T-cell (primary cell): ENCODE data around the gene CNOT4. TPM values are rescaled to one million over a fixed set of nuclear protein-coding genes. Genes with fewer than 3 reads are reported as not detected.
"Not testable (repeated sequence)": the region's sequence is repeated elsewhere in the genome, so short reads cannot be mapped to it uniquely, and the experiment has no call there.

ENCODE experiments used
- ATAC-seq, 4 experiments: fragments of 200-7000 bp in 3 of 4; fragments of 150-1000 bp in 1 of 4; cut with Tn5 transposase; replicated peaks in 1 of 4; 1 replicate in 3 of 4; 2 replicates in 1 of 4; pipeline ENCODE4 v1.10.0; 2021; ENCODE audit warnings: moderate library complexity in 3 of 4, mild to moderate bottlenecking in 2 of 4, moderate number of reproducible peaks in 1 of 4
- CTCF ChIA-PET, 2 donors: fragments of 300-600 bp; sonication (Branson Sonifier 250); formaldehyde crosslinking; loops; one replicate each; lab custom pipeline; 2022; ENCODE audit warnings: antibody characterized with exemption in 2 of 2; lab: Charles Lee
- POLR2A ChIA-PET, 2 donors: fragments of 300-600 bp; sonication (Branson Sonifier 250); formaldehyde crosslinking; loops; one replicate each; lab custom pipeline; 2022; ENCODE audit warnings: antibody characterized with exemption in 2 of 2; lab: Charles Lee
- DNase-seq, 35 experiments: peaks; one replicate each; pipeline versions ENCODE4 v3.0.0 to v3.0.0-alpha.2; 2013 to 2023
- H3K27ac ChIP-seq: one replicate; pipeline ENCODE4 v1.5.1; 2013; ENCODE audit warnings: low read length
- H3K27me3 ChIP-seq, 2 experiments: replicated peaks in 1 of 2; 1 replicate in 1 of 2; 2 replicates in 1 of 2; pipeline versions ENCODE4 v1.6.1 to v1.7.0; 2013; ENCODE audit warnings: low read length in 1 of 2, mixed read lengths in 1 of 2; ENCODE audit not compliant: control insufficient read depth in 2 of 2, insufficient read depth in 2 of 2; ENCODE audit errors: extremely low read depth in 1 of 2
- H3K36me3 ChIP-seq, 2 donors: 1 replicate in 1 of 2; 2 replicates in 1 of 2; pipeline versions ENCODE4 v1.6.1 to v1.7.0; 2013; ENCODE audit warnings: low read length in 1 of 2; ENCODE audit not compliant: control insufficient read depth in 2 of 2, insufficient read depth in 1 of 2; ENCODE audit errors: extremely low read depth in 1 of 2
- H3K4me1 ChIP-seq, 2 experiments: 1 replicate in 1 of 2; 2 replicates in 1 of 2; pipeline versions ENCODE4 v1.6.1 to v1.7.0; 2013; ENCODE audit warnings: low read length in 2 of 2, mixed read lengths in 1 of 2; ENCODE audit not compliant: insufficient read depth in 2 of 2, control insufficient read depth in 1 of 2; ENCODE audit errors: extremely low read depth in 1 of 2
- H3K4me3 ChIP-seq, 2 donors: 1 replicate in 1 of 2; 2 replicates in 1 of 2; pipeline versions ENCODE4 v1.5.1 to v1.7.0; 2013; ENCODE audit warnings: mild to moderate bottlenecking in 2 of 2, low read length in 1 of 2, moderate library complexity in 1 of 2; ENCODE audit not compliant: control insufficient read depth in 1 of 2; ENCODE audit errors: extremely low read depth in 1 of 2
- H3K9me3 ChIP-seq: 2 replicates; pipeline ENCODE4 v1.7.0; 2013
- H3K27ac Mint-ChIP-seq, 2 donors: one replicate each; pipeline ENCODE4 v1.8.0; 2020 to 2021; ENCODE audit warnings: mild to moderate bottlenecking in 2 of 2, mixed read lengths in 2 of 2
- H3K27me3 Mint-ChIP-seq, 2 donors: one replicate each; pipeline ENCODE4 v1.8.0; 2021 to 2022; ENCODE audit warnings: mixed read lengths in 2 of 2
- H3K36me3 Mint-ChIP-seq: one replicate; pipeline ENCODE4 v1.8.0; 2021; ENCODE audit warnings: mixed read lengths
- H3K4me1 Mint-ChIP-seq, 3 donors: one replicate each; pipeline ENCODE4 v1.8.0; 2020 to 2022; ENCODE audit warnings: mixed read lengths in 3 of 3, mild to moderate bottlenecking in 1 of 3
- H3K4me3 Mint-ChIP-seq, 3 donors: one replicate each; pipeline ENCODE4 v1.8.0; 2020 to 2022; ENCODE audit warnings: mild to moderate bottlenecking in 3 of 3, mixed read lengths in 3 of 3, moderate library complexity in 3 of 3
- H3K9me3 Mint-ChIP-seq, 3 donors: one replicate each; pipeline ENCODE4 v1.8.0; 2020 to 2022; ENCODE audit warnings: mixed read lengths in 3 of 3
- WGBS: methylation state at CpG from one replicate; pipeline ENCODE4 v1.1.5; 2013; ENCODE audit warnings: missing lambda C conversion rate; ENCODE audit not compliant: insufficient coverage; 5-methylcytosine and 5-hydroxymethylcytosine counted together
- total RNA-seq, 35 experiments: library from RNA in 6 of 35; stranded (reverse) in 6 of 35; fragments of 120-200 nt in 1 of 35; gene quantifications; one replicate each; pipeline versions ENCODE4 v1.2.1 to v1.2.4 and lab custom pipeline; 2013 to 2026

The CNOT4 gene
- total RNA-seq, 5 donors from 2014 or later (not counting 1 experiment from before 2014, with no cell fraction given): 29.4 to 36.8 (median 33.7) TPM

GRCh38 chr7:135480966-135481597, 28.8 kb downstream of the CNOT4 start:
- H3K9me3 ChIP-seq: no peaks in the 10 kb centered on the region
- H3K36me3 ChIP-seq: peaks cover 0 to 5% of the 10 kb centered on the region in 2 donors
- H3K27ac ChIP-seq: no peak overlapping the region
- no peak overlapping the region for H3K4me3 Mint-ChIP-seq
- H3K9me3 Mint-ChIP-seq: no peaks in the 10 kb centered on the region
- H3K27me3 ChIP-seq: no peaks in the 10 kb centered on the region
- DNase-seq: no peak
- no peaks in the 10 kb centered on the region for H3K27me3 Mint-ChIP-seq
- H3K4me1 Mint-ChIP-seq: peaks cover 40 to 51% (median 47%) of the 10 kb centered on the region in 3 donors
- no peak for ATAC-seq
- ChIA-PET CTCF (interaction anchor here in 1 of 2 donors (0.6 to 0.7 kb wide), 2 partner anchors 13 to 27 kb away, joined by 3 to 4 read pairs; no protein-coding TSS in a partner anchor), POLR2A (no interaction called here)
- WGBS: no CpG with 5 or more reads among the region's 3 CpGs
- H3K36me3 Mint-ChIP-seq: peaks cover 35% of the 10 kb centered on the region
- H3K4me3 ChIP-seq: no peak overlapping the region
- H3K4me1 ChIP-seq: peaks cover 0 to 10% of the 10 kb centered on the region in 2 experiments
- peak overlapping the region in 1 of 2 donors; percentile 1 for H3K27ac Mint-ChIP-seq

- DNase-seq: no peak
- Mint-ChIP-seq H3K4me1 (peaks cover 17 to 30% (median 28%) of the 10 kb centered on the region in 3 donors), H3K27me3 (no peaks in the 10 kb centered on the region), H3K4me3 (no peak overlapping the region), H3K9me3 (no peaks in the 10 kb centered on the region), H3K27ac (no peak overlapping the region), H3K36me3 (peaks cover 31% of the 10 kb centered on the region)
- Histone ChIP-seq H3K36me3 (peaks cover 0 to 2% of the 10 kb centered on the region in 2 donors), H3K4me3 (no peak overlapping the region), H3K4me1 (no peaks in the 10 kb centered on the region), H3K27ac (no peak overlapping the region), H3K9me3 (no peaks in the 10 kb centered on the region), H3K27me3 (no peaks in the 10 kb centered on the region)
- WGBS: 87% methylated on average over 2 of the region's 4 CpGs
- ChIA-PET POLR2A (no interaction called here), CTCF (no interaction called here)
- ATAC-seq: no peak
Observed at GRCh38 chr7:135475521-135475920, 34.4 kb downstream of the CNOT4 start.

- ATAC-seq, CTCF ChIA-PET: not testable (repeated sequence)
Observed at GRCh38 chr7:135469705-135470104, 40.2 kb downstream of the CNOT4 start.

GRCh38 chr7:135467207-135467711, 42.6 kb downstream of the CNOT4 start:
- no peaks in the 10 kb centered on the region for H3K27me3 Mint-ChIP-seq
- no peaks in the 10 kb centered on the region for H3K9me3 ChIP-seq
- DNase-seq (no peak), ATAC-seq (no peak)
- ChIA-PET POLR2A (no interaction called here), CTCF (no interaction called here)
- H3K9me3 Mint-ChIP-seq: no peaks in the 10 kb centered on the region
- H3K27me3 ChIP-seq: no peaks in the 10 kb centered on the region
- no peak overlapping the region for H3K27ac Mint-ChIP-seq
- peaks cover 46 to 55% (median 48%) of the 10 kb centered on the region in 3 donors for H3K4me1 Mint-ChIP-seq
- 75% methylated on average over 1 of the region's 5 CpGs for WGBS
- peaks cover 0 to 2% of the 10 kb centered on the region in 2 experiments for H3K4me1 ChIP-seq
- no peaks in the 10 kb centered on the region for H3K36me3 ChIP-seq
- H3K27ac ChIP-seq: no peak overlapping the region
- no peak overlapping the region for H3K4me3 ChIP-seq
- no peak overlapping the region for H3K4me3 Mint-ChIP-seq
- peaks cover 32% of the 10 kb centered on the region for H3K36me3 Mint-ChIP-seq

More at GRCh38 chr7:135469705-135470104, 40.2 kb downstream of the CNOT4 start:
- H3K4me3 ChIP-seq, H3K27me3 ChIP-seq, DNase-seq, H3K9me3 ChIP-seq, H3K9me3 Mint-ChIP-seq, H3K4me1 ChIP-seq, H3K27me3 Mint-ChIP-seq, H3K27ac ChIP-seq, POLR2A ChIA-PET, H3K27ac Mint-ChIP-seq, H3K4me3 Mint-ChIP-seq, H3K36me3 ChIP-seq: not testable (repeated sequence)
- H3K4me1 Mint-ChIP-seq: peaks cover 29 to 41% (median 32%) of the 10 kb centered on the region in 3 donors
- peaks cover 27% of the 10 kb centered on the region for H3K36me3 Mint-ChIP-seq
- WGBS: no CpG with 5 or more reads among the region's 4 CpGs

- ChIA-PET CTCF (interaction anchor here in 1 of 2 donors (0.7 kb wide), 1 partner anchor 11 kb away, joined by 3 read pairs; no protein-coding TSS in a partner anchor), POLR2A (no interaction called here)
- Mint-ChIP-seq H3K36me3 (peaks cover 32% of the 10 kb centered on the region), H3K9me3 (no peaks in the 10 kb centered on the region), H3K4me3 (no peak overlapping the region), H3K27me3 (no peaks in the 10 kb centered on the region), H3K4me1 (peaks cover 48 to 56% (median 54%) of the 10 kb centered on the region in 3 donors), H3K27ac (no peak overlapping the region)
- Histone ChIP-seq H3K4me3 (no peak overlapping the region), H3K27ac (no peak overlapping the region), H3K9me3 (no peaks in the 10 kb centered on the region), H3K27me3 (no peaks in the 10 kb centered on the region), H3K36me3 (no peaks in the 10 kb centered on the region), H3K4me1 (peaks cover 0 to 2% of the 10 kb centered on the region in 2 experiments)
- WGBS: no CpG with 5 or more reads among the region's 3 CpGs
- DNase-seq (no peak), ATAC-seq (no peak)
Observed at GRCh38 chr7:135466442-135467206, 43.3 kb downstream of the CNOT4 start.

GRCh38 chr7:135463908-135464307, 46.0 kb downstream of the CNOT4 start:
- no peak overlapping the region for H3K4me3 ChIP-seq
- ChIA-PET CTCF (interaction anchor here in 1 of 2 donors (0.7 kb wide), 1 partner anchor 287 kb away, joined by 5 read pairs; no protein-coding TSS in a partner anchor), POLR2A (interaction anchor here in 1 of 2 donors (0.6 kb wide), 1 partner anchor 23 kb away, joined by 4 read pairs; no protein-coding TSS in a partner anchor)
- H3K36me3 ChIP-seq: no peaks in the 10 kb centered on the region
- no peaks in the 10 kb centered on the region for H3K9me3 ChIP-seq
- ATAC-seq: no peak
- no peaks in the 10 kb centered on the region for H3K27me3 Mint-ChIP-seq
- DNase-seq: no peak
- peaks cover 0 to 7% of the 10 kb centered on the region in 2 experiments for H3K4me1 ChIP-seq
- H3K27me3 ChIP-seq: no peaks in the 10 kb centered on the region
- no peak overlapping the region for H3K27ac Mint-ChIP-seq
- WGBS: no CpG with 5 or more reads among the region's 3 CpGs
- H3K4me1 Mint-ChIP-seq: peaks cover 58 to 62% (median 60%) of the 10 kb centered on the region in 3 donors
- H3K36me3 Mint-ChIP-seq: peaks cover 30% of the 10 kb centered on the region
- no peak overlapping the region for H3K27ac ChIP-seq
- no peak overlapping the region for H3K4me3 Mint-ChIP-seq
- H3K9me3 Mint-ChIP-seq: no peaks in the 10 kb centered on the region
